OCI-LY7 (cell line): ENCODE data around the gene CCDC92B.

Source experiments
- EZH2phosphoT487 ChIP-seq: fragments of 200-600 bp; sonication (generic); IDR thresholded peaks from 2 replicates; pipeline ENCODE4 v1.6.1; 2018; ENCODE audit warnings: low read depth, borderline replicate concordance, mild to moderate bottlenecking, mixed run types, antibody characterized with exemption, low read length, moderate library complexity, mixed read lengths
- TF ChIP-seq, protein P1 (sequence below): fragments of 200-600 bp; sonication (generic); conservative IDR thresholded peaks from 2 replicates; pipeline ENCODE4 v1.5.1; 2014; ENCODE audit warnings: mild to moderate bottlenecking, antibody characterized with exemption, low read length, moderate library complexity, mixed read lengths

DNA sequence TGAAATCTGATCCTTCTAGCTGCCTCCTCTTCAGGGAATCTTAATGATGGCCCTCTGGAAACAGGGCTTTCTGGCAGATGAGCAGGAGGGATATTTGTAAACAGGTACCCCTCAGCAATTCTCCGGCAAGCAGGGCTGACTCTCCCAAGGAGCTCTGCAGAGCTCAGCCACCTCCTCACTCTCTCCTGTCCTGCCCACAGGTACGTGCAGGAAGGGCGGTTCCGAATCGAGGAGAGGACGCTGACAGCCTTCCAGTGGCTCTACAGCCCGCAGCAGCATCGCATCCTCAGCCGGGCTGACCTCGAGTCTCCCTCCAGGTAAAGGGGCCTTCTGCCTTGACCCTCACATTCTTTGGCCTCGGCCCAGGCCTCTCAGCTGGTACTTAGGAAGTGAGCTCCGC lies 20.7 kb upstream of the CCDC92B start:
- TF ChIP-seq, protein P1, sequence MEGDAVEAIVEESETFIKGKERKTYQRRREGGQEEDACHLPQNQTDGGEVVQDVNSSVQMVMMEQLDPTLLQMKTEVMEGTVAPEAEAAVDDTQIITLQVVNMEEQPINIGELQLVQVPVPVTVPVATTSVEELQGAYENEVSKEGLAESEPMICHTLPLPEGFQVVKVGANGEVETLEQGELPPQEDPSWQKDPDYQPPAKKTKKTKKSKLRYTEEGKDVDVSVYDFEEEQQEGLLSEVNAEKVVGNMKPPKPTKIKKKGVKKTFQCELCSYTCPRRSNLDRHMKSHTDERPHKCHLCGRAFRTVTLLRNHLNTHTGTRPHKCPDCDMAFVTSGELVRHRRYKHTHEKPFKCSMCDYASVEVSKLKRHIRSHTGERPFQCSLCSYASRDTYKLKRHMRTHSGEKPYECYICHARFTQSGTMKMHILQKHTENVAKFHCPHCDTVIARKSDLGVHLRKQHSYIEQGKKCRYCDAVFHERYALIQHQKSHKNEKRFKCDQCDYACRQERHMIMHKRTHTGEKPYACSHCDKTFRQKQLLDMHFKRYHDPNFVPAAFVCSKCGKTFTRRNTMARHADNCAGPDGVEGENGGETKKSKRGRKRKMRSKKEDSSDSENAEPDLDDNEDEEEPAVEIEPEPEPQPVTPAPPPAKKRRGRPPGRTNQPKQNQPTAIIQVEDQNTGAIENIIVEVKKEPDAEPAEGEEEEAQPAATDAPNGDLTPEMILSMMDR, result no peak
- TF ChIP-seq EZH2phosphoT487, result no peak
